HepG2 (cell line): ENCODE results near the gene INF2.
"Not testable (repeated sequence)": the region's sequence is repeated elsewhere in the genome, so short reads cannot be mapped to it uniquely, and the experiment has no call there.

Experiments
- ELF4 ChIP-seq: sonication (generic); formaldehyde crosslinking; IDR thresholded peaks from 2 replicates; pipeline ENCODE4 v1.5.0; 2020; ENCODE audit warnings: missing genetic modification reagents, mild to moderate bottlenecking, moderate library complexity, borderline replicate concordance
- FOXP4 ChIP-seq: sonication (generic); formaldehyde crosslinking; IDR thresholded peaks from 2 replicates; pipeline ENCODE4 v1.4.0; 2020; ENCODE audit warnings: missing genetic modification reagents
- NFATC3 ChIP-seq: sonication (generic); formaldehyde crosslinking; IDR thresholded peaks from 2 replicates; pipeline ENCODE4 v1.5.1; 2020; ENCODE audit warnings: mild to moderate bottlenecking, missing genetic modification reagents
- NFE2L2 ChIP-seq: fragments of 150-350 bp; IDR thresholded peaks from 2 replicates; pipeline ENCODE4 v1.6.1; 2014; ENCODE audit warnings: low read length
- RAD21 ChIP-seq: fragments of 450-650 bp; formaldehyde crosslinking; IDR thresholded peaks from 2 replicates; pipeline ENCODE4 v1.5.0; 2020; ENCODE audit warnings: mild to moderate bottlenecking
- SIX1 ChIP-seq: sonication (generic); formaldehyde crosslinking; IDR thresholded peaks from 2 replicates; pipeline ENCODE4 v1.4.0; 2020; ENCODE audit warnings: missing genetic modification reagents, borderline replicate concordance
- SMAD9 ChIP-seq: sonication (generic); formaldehyde crosslinking; IDR thresholded peaks from 2 replicates; pipeline ENCODE4 v1.5.1; 2020; ENCODE audit warnings: mild to moderate bottlenecking, missing genetic modification reagents
- YY1 ChIP-seq: IDR thresholded peaks from 2 replicates; pipeline ENCODE4 v1.6.1; 2011; ENCODE audit warnings: low read length, low read depth, moderate library complexity, mild to moderate bottlenecking; ENCODE audit not compliant: insufficient read depth, insufficient replicate concordance
- ZNF292 ChIP-seq: sonication (generic); formaldehyde crosslinking; IDR thresholded peaks from 2 replicates; pipeline ENCODE4 v1.8.1; 2022; ENCODE audit warnings: mild to moderate bottlenecking, low read depth, missing genetic modification reagents, borderline replicate concordance
- ZNF615 ChIP-seq: sonication (generic); formaldehyde crosslinking; IDR thresholded peaks from 2 replicates; pipeline ENCODE4 v1.5.0; 2020; ENCODE audit warnings: mild to moderate bottlenecking, missing genetic modification reagents, borderline replicate concordance
- ZSCAN5A ChIP-seq: sonication (generic); formaldehyde crosslinking; IDR thresholded peaks from 2 replicates; pipeline ENCODE4 v1.8.0; 2022; ENCODE audit warnings: mild to moderate bottlenecking, missing genetic modification reagents, borderline replicate concordance
- TF ChIP-seq, protein P1 (sequence below): sonication (generic); formaldehyde crosslinking; IDR thresholded peaks from 2 replicates; pipeline ENCODE4 v1.5.0; 2020; ENCODE audit warnings: mild to moderate bottlenecking, missing genetic modification reagents, moderate library complexity
- TF ChIP-seq, protein P2 (sequence below): sonication (generic); formaldehyde crosslinking; IDR thresholded peaks from 2 replicates; pipeline ENCODE4 v1.8.1; 2023; ENCODE audit warnings: mild to moderate bottlenecking, missing genetic modification reagents, borderline replicate concordance

DNA sequence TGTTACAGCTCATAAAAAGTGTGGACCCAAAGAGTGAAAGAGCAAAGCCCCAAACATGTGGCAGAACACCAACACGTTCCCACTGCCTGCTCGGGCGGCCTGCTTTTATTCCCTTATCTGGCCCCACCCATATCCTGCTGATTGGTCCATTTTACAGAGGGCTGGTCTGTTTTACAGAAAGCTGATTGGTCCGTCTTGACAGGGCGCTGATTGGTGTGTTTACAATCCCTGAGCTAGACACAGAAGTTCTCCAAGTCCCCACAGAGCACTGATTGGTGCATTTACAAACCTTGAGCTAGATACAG is 61.3 kb downstream of the INF2 start:
- TF ChIP-seq, protein P1, sequence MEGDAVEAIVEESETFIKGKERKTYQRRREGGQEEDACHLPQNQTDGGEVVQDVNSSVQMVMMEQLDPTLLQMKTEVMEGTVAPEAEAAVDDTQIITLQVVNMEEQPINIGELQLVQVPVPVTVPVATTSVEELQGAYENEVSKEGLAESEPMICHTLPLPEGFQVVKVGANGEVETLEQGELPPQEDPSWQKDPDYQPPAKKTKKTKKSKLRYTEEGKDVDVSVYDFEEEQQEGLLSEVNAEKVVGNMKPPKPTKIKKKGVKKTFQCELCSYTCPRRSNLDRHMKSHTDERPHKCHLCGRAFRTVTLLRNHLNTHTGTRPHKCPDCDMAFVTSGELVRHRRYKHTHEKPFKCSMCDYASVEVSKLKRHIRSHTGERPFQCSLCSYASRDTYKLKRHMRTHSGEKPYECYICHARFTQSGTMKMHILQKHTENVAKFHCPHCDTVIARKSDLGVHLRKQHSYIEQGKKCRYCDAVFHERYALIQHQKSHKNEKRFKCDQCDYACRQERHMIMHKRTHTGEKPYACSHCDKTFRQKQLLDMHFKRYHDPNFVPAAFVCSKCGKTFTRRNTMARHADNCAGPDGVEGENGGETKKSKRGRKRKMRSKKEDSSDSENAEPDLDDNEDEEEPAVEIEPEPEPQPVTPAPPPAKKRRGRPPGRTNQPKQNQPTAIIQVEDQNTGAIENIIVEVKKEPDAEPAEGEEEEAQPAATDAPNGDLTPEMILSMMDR (CRISPR knock-in tag): not testable (repeated sequence)
- TF ChIP-seq ELF4 (CRISPR knock-in tag); YY1; FOXP4 (CRISPR knock-in tag); SMAD9 (CRISPR knock-in tag); ZSCAN5A (CRISPR knock-in tag); ZNF292; NFATC3 (CRISPR knock-in tag); SIX1 (CRISPR knock-in tag); RAD21; ZNF615 (CRISPR knock-in tag); NFE2L2: not testable (repeated sequence)
- TF ChIP-seq, protein P2, sequence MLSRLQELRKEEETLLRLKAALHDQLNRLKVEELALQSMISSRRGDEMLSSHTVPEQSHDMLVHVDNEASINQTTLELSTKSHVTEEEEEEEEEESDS: not testable (repeated sequence)
